Hepatocyte (in vitro differentiated cells): ENCODE measurements around the gene KMT5B. TPM values are rescaled to one million over a fixed set of nuclear protein-coding genes. Genes with fewer than 3 reads are reported as not detected.
A peak's percentile ranks its signal among the peaks of the same experiment; 100 is the strongest.

ENCODE experiments used
- DNase-seq: peaks from one replicate; pipeline ENCODE4 v3.0.0-alpha.2; 2016; ENCODE audit warnings: low spot score
- H2AFZ ChIP-seq: fragments of 200-600 bp; sonication (generic); 2 replicates; pipeline ENCODE4 v1.6.0; 2016; ENCODE audit warnings: antibody characterized with exemption, mild to moderate bottlenecking
- H3K27ac ChIP-seq: fragments of 200-600 bp; sonication (generic); 2 replicates; pipeline ENCODE4 v1.5.1; 2016; ENCODE audit warnings: mild to moderate bottlenecking
- H3K27me3 ChIP-seq: fragments of 200-600 bp; sonication (generic); 2 replicates; pipeline ENCODE4 v1.6.1; 2016
- H3K36me3 ChIP-seq: fragments of 200-600 bp; sonication (generic); replicated peaks from 2 replicates; pipeline ENCODE4 v1.5.1; 2016; ENCODE audit warnings: low read depth; ENCODE audit not compliant: insufficient read depth
- H3K4me1 ChIP-seq: fragments of 200-600 bp; sonication (generic); 2 replicates; pipeline ENCODE4 v1.5.1; 2016; ENCODE audit warnings: mild to moderate bottlenecking, moderate library complexity; ENCODE audit not compliant: insufficient read depth
- H3K4me2 ChIP-seq: fragments of 200-600 bp; sonication (generic); 2 replicates; pipeline ENCODE4 v1.6.0; 2016
- H3K4me3 ChIP-seq: fragments of 200-600 bp; sonication (generic); 2 replicates; pipeline ENCODE4 v1.5.1; 2016; ENCODE audit warnings: mild to moderate bottlenecking
- H3K79me2 ChIP-seq: fragments of 200-600 bp; sonication (generic); 2 replicates; pipeline ENCODE4 v1.6.0; 2017; ENCODE audit warnings: mild to moderate bottlenecking
- H3K9me2 ChIP-seq: fragments of 200-600 bp; sonication (generic); replicated peaks from 2 replicates; pipeline ENCODE4 v1.6.0; 2017; ENCODE audit warnings: mild to moderate bottlenecking; ENCODE audit not compliant: insufficient read depth
- H3K9me3 ChIP-seq: fragments of 200-600 bp; sonication (generic); 2 replicates; pipeline ENCODE4 v1.5.1; 2016; ENCODE audit warnings: low read depth, mild to moderate bottlenecking
- H4K20me1 ChIP-seq: fragments of 200-600 bp; sonication (generic); 2 replicates; pipeline ENCODE4 v1.6.0; 2016; ENCODE audit warnings: mild to moderate bottlenecking; ENCODE audit not compliant: insufficient read depth, poor library complexity, severe bottlenecking
- CTCF ChIP-seq: fragments of 200-600 bp; sonication (generic); IDR thresholded peaks from 2 replicates; pipeline ENCODE4 v1.5.1; 2016; ENCODE audit warnings: antibody characterized with exemption, mild to moderate bottlenecking; ENCODE audit not compliant: poor library complexity
- EZH2 ChIP-seq: fragments of 200-600 bp; sonication (generic); IDR thresholded peaks from 2 replicates; pipeline ENCODE4 v1.6.1; 2016; ENCODE audit warnings: antibody characterized with exemption, mild to moderate bottlenecking, borderline replicate concordance
- EZH2phosphoT487 ChIP-seq: fragments of 200-600 bp; sonication (generic); IDR thresholded peaks from one replicate; pipeline ENCODE4 v1.6.1; 2018; ENCODE audit warnings: antibody characterized with exemption, mild to moderate bottlenecking, low read depth, moderate library complexity; ENCODE audit not compliant: unreplicated experiment, severe bottlenecking
- WGBS: methylation state at CpG from one replicate; pipeline ENCODE4 v1.1.6; 2016; ENCODE audit warnings: low lambda C conversion rate; ENCODE audit errors: missing lambda C conversion rate; 5-methylcytosine and 5-hydroxymethylcytosine counted together
- polyA plus RNA-seq: library from polyadenylated mRNA; unstranded; fragments of >200 nt; fragmentation: Nextera tagmentation; extraction: Ambion mirVana; gene quantifications from 2 replicates; pipeline ENCODE4 v1.2.1, GENCODE V29; 2016
- total RNA-seq: library from RNA; depleted of rRNA; stranded (reverse); fragments of >200 nt; gene quantifications from 2 replicates; pipeline ENCODE4 v1.2.3, GENCODE V29; 2014

KMT5B gene
- total and polyA plus RNA-seq, 2 experiments from 2014 or later = 29.9 to 36.0 TPM

GRCh38 chr11:68258363-68258765 is 45.3 kb upstream of the KMT5B start:
- Histone ChIP-seq H3K4me3 (no peak overlapping the region), H3K27me3 (no peaks in the 10 kb centered on the region), H3K4me2 (no peak overlapping the region), H3K9me3 (no peaks in the 10 kb centered on the region), H4K20me1 (no peaks in the 10 kb centered on the region), H3K36me3 (no peaks in the 10 kb centered on the region), H3K79me2 (no peaks in the 10 kb centered on the region), H3K4me1 (peaks cover 13% of the 10 kb centered on the region), H3K27ac (no peak overlapping the region), H2AFZ (no peak overlapping the region), H3K9me2 (no peaks in the 10 kb centered on the region)
- no peak for DNase-seq
- TF ChIP-seq EZH2 (no peak), CTCF (no peak), EZH2phosphoT487 (no peak)
- WGBS = 96% methylated on average over 13 of the region's 13 CpGs

GRCh38 chr11:68257477-68258362 is 44.6 kb upstream of the KMT5B start:
- Histone ChIP-seq H3K27ac (no peak overlapping the region), H3K4me2 (no peak overlapping the region), H2AFZ (no peak overlapping the region), H4K20me1 (no peaks in the 10 kb centered on the region), H3K79me2 (no peaks in the 10 kb centered on the region), H3K9me3 (no peaks in the 10 kb centered on the region), H3K9me2 (no peaks in the 10 kb centered on the region), H3K36me3 (no peaks in the 10 kb centered on the region), H3K4me1 (peaks cover 13% of the 10 kb centered on the region), H3K27me3 (no peaks in the 10 kb centered on the region), H3K4me3 (no peak overlapping the region)
- DNase-seq = peak; percentile 96
- TF ChIP-seq EZH2 (no peak), CTCF (peak; percentile 92)
- 49% methylated on average over 22 of the region's 22 CpGs for WGBS

- Histone ChIP-seq H3K4me2 (no peak overlapping the region), H4K20me1 (no peaks in the 10 kb centered on the region), H3K9me2 (no peaks in the 10 kb centered on the region), H3K9me3 (no peaks in the 10 kb centered on the region), H2AFZ (peak overlapping the region; percentile 28), H3K27me3 (no peaks in the 10 kb centered on the region), H3K36me3 (no peaks in the 10 kb centered on the region), H3K4me1 (peaks cover 13% of the 10 kb centered on the region), H3K27ac (peak overlapping the region; percentile 34), H3K4me3 (no peak overlapping the region), H3K79me2 (no peaks in the 10 kb centered on the region)
- no peak for TF ChIP-seq EZH2
- TF ChIP-seq EZH2phosphoT487 = no peak
- 49% methylated on average over 9 of the region's 9 CpGs for WGBS
- no peak for DNase-seq
Measured at GRCh38 chr11:68256331-68256741, 43.2 kb upstream of the KMT5B start.

GRCh38 chr11:68255526-68255925 is 42.4 kb upstream of the KMT5B start:
- no peaks in the 10 kb centered on the region for H4K20me1 ChIP-seq
- H3K27me3 ChIP-seq = no peaks in the 10 kb centered on the region
- H3K27ac ChIP-seq = no peak overlapping the region
- no peak overlapping the region for H3K4me3 ChIP-seq
- H3K9me3 ChIP-seq = no peaks in the 10 kb centered on the region
- H3K36me3 ChIP-seq = no peaks in the 10 kb centered on the region
- peaks cover 13% of the 10 kb centered on the region for H3K4me1 ChIP-seq
- no peaks in the 10 kb centered on the region for H3K9me2 ChIP-seq
- TF ChIP-seq EZH2 (no peak), EZH2phosphoT487 (no peak), CTCF (no peak)
- H3K4me2 ChIP-seq = no peak overlapping the region
- no peak for DNase-seq
- no peaks in the 10 kb centered on the region for H3K79me2 ChIP-seq
- no peak overlapping the region for H2AFZ ChIP-seq
- WGBS = 87% methylated on average over 13 of the region's 13 CpGs
